ENCODE data around the gene DIAPH2.

DNA sequence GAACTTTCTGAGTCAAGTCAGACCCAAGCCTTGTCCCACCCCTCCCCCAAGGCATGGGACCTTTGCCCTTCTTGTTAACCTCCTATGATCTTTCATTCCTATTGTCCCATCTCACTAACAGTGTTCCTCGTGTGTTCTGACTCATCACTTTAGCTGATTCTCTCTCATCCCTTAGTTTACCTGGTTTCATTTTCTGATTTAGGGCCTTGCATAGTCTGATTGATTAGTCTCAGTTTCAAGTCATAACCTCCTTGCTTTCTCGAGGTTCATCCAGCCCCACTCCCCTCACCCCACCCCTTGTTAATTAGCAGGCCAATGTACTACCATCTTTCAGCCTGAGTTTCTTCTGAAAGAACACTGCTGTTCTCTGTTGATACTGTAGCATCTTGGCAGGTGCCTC, 716.5 kb downstream of the DIAPH2 start:
- TF ChIP-seq, protein P1, sequence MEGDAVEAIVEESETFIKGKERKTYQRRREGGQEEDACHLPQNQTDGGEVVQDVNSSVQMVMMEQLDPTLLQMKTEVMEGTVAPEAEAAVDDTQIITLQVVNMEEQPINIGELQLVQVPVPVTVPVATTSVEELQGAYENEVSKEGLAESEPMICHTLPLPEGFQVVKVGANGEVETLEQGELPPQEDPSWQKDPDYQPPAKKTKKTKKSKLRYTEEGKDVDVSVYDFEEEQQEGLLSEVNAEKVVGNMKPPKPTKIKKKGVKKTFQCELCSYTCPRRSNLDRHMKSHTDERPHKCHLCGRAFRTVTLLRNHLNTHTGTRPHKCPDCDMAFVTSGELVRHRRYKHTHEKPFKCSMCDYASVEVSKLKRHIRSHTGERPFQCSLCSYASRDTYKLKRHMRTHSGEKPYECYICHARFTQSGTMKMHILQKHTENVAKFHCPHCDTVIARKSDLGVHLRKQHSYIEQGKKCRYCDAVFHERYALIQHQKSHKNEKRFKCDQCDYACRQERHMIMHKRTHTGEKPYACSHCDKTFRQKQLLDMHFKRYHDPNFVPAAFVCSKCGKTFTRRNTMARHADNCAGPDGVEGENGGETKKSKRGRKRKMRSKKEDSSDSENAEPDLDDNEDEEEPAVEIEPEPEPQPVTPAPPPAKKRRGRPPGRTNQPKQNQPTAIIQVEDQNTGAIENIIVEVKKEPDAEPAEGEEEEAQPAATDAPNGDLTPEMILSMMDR (IDR thresholded peaks at IDR 0.05; ENCODE audit: low read depth, low read length): no peak
- TF ChIP-seq POLR2A (IDR thresholded peaks at IDR 0.05; ENCODE audit: extremely low read depth, insufficient read length): no peak

Measured in NB4 (cell line).